AG10803 (cell line): ENCODE results near the gene MAPK10.
"Not testable (repeated sequence)": the region's sequence is repeated elsewhere in the genome, so short reads cannot be mapped to it uniquely, and the experiment has no call there.

Experiments
- DNase-seq: peaks from one replicate; pipeline ENCODE4 v3.0.0; 2010; ENCODE audit warnings: low read depth
- H3K4me3 ChIP-seq: 2 replicates; pipeline ENCODE4 v1.5.1; 2011; ENCODE audit warnings: mild to moderate bottlenecking, low read length, control low read depth
- TF ChIP-seq, protein P1 (sequence below): conservative IDR thresholded peaks from 2 replicates; pipeline ENCODE4 v1.5.1; 2011; ENCODE audit warnings: mild to moderate bottlenecking, low read length, control low read depth, inconsistent platforms

Gene MAPK10

DNA sequence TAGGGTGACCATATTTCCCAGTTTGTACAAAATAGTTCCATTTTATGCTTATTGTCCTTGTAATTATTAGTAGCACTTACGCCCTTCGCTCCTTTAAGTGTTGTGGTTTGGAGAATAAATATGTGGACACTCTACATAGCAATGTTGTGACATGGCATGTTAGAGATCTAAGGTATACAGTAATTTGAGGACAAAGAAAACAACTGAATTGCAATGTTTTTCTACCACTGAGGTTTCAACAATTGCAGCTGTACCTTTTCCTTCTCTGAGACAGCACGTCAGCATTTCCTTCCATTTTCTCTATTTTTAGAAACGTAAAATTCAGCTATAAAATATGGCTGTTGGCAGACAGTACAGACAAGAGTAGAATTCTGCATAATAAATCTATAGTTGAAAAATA, 323.1 kb downstream of the MAPK10 start:
- H3K4me3 ChIP-seq = no peak overlapping the region
- no peak for DNase-seq
- TF ChIP-seq, protein P1, sequence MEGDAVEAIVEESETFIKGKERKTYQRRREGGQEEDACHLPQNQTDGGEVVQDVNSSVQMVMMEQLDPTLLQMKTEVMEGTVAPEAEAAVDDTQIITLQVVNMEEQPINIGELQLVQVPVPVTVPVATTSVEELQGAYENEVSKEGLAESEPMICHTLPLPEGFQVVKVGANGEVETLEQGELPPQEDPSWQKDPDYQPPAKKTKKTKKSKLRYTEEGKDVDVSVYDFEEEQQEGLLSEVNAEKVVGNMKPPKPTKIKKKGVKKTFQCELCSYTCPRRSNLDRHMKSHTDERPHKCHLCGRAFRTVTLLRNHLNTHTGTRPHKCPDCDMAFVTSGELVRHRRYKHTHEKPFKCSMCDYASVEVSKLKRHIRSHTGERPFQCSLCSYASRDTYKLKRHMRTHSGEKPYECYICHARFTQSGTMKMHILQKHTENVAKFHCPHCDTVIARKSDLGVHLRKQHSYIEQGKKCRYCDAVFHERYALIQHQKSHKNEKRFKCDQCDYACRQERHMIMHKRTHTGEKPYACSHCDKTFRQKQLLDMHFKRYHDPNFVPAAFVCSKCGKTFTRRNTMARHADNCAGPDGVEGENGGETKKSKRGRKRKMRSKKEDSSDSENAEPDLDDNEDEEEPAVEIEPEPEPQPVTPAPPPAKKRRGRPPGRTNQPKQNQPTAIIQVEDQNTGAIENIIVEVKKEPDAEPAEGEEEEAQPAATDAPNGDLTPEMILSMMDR = no peak

DNA sequence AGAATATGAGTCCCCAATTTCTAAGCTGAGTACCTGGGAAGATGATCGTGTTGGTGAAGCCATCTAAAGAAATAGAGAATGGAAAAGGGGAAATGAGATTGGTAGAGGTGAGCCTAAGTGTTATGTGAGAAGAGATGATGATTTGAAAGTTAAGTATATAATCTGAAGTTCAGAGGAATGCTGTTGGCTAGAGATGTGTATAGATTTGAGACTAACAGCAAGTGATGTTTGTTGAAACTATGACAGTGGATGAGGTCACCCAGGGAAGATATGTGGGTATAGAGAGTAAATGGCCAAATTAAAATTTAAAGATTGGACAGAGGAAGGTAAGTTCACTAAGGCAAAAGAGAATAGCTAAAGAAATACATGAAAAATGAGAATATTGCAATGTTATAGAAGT, 324.2 kb downstream of the MAPK10 start:
- no peak overlapping the region for H3K4me3 ChIP-seq
- TF ChIP-seq, protein P1 = no peak
- DNase-seq = no peak

DNA sequence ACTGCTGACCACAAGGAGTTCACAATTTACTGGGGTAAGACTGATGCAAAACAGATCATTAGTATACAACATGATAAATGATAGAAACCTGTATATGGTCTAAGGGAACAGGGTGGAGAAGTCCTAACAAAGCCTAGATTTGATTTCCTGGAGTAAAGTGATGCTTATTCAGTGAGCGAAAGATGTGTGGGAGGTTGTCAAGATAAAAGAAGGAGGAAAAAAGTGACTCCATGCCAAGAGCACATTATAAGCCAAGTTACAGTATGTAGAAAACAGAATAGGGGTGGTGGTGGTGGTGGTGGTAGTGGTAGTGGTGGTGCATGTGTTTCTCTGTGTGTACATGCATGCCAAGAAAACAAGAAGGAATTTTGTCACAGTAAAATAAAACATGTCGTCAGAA, 325.2 kb downstream of the MAPK10 start:
- TF ChIP-seq, protein P1 = no peak
- no peak for DNase-seq

DNA sequence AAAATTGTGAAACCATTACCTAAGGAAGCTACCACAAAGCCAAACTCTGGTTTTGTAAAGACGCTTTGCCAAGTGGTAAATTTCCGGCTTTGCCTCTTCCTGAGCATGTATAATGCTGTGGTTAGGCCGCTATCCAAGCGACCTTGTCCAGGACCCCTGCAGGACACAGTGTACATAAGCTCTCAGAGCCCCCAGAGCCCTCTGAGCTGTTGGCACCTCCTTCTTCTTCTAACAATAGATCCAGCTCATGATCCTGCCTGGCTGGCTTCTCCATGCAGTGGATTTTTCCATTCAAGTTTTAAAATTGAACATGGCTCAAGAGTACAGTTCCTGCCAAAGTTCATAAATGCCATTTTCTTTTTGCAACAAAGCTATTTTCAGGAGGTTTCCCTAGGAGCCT, 326.7 kb downstream of the MAPK10 start:
- peak; percentile 90 for DNase-seq
- peak overlapping the region; percentile 23 for H3K4me3 ChIP-seq
- TF ChIP-seq, protein P1 = no peak; the same call in 1 of the 2 replicates

More for the DNA sequence above, 325.2 kb downstream of the MAPK10 start:
- H3K4me3 ChIP-seq = no peak overlapping the region

DNA sequence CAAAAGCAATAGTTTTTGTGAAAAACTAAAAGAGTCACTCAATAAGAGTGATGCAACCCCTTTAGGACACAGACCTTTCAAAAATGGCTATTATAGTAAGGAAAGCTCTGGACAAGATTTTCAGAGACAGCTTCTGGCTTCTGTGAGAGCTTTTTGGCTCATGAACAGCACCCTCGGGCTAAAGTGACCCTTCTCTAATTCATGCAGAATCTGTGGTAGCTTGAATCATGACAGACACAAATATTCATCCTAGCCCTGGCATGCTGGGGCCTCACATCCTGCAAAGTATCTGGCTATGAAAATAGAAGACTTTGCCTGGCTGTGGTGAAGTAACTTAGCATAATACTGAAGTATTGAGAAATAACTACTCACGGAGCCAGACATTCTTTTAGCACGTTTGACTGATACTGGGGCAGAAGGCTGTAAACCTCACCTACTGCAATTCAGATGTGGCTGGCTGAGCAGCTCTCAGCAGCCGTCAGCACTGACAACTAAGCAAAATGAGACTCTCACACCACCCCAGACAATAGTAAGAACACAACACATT, 327.3 kb downstream of the MAPK10 start:
- TF ChIP-seq, protein P1 = no peak
- no peak overlapping the region for H3K4me3 ChIP-seq
- DNase-seq = peak; percentile 98

DNA sequence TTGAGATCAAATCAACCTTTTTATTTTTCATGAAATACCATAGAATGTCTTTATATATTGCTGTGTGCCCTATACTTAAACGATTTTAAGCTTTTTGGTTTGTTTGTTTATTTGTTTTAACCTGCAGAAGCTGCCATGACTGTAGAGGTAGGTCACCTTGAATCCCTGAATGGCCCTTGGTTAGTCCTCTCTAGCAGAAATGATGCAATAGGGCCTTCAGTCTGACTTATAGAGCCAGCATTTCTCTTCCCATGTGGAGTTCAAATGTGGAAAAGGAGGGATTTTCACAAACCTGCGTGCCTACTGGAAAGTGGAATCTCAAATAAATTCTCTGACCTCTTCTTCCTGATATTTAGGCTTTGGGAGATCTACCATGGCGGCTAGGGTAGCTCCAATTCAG, 327.9 kb downstream of the MAPK10 start:
- TF ChIP-seq, protein P1 = no peak
- peak; percentile 40 for DNase-seq
- H3K4me3 ChIP-seq = no peak overlapping the region

DNA sequence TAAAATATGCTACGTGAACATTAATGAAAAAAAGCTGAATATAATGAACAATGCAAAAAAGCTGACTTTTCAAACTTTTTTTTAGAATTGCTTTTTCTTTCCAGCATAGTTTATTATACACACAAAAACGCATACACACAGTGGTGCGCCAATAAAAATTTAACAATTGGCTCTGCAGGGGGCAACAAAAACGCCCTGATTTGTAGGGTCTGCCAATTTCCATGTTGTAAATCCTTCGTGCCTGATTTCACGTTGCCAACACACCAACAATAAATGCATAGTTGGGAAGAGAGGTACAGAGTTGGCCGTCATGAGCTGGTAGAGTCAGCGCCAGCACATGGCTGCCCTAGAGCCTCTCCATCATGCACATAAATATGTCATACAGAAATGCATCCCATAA, 333.1 kb downstream of the MAPK10 start:
- TF ChIP-seq, protein P1 = no peak
- DNase-seq = no peak
- H3K4me3 ChIP-seq = no peak overlapping the region

DNA sequence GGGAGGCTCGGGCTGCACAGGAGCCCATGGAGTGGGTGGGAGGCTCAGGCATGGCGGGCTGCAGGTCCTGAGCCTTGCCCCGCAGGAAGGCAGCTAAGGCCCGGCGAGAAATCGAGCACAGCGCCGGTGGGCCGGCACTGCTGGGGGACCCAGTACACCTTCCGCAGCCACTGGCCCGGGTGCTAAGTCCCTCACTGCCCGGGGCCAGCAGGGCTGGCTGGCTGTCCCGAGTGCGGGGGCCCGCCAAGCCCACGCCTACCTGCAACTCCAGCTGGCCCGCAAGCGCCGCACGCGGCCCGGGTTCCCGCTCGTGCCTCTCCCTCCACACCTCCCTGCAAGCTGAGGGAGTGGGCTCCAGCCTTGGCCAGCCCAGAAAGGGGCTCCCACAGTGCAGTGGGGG, 338.2 kb downstream of the MAPK10 start:
- not testable (repeated sequence) for DNase-seq

More for the DNA sequence above, 338.2 kb downstream of the MAPK10 start:
- H3K4me3 ChIP-seq = not testable (repeated sequence)
